ENCODE data around the gene FGGY. TPM values are rescaled to one million over a fixed set of nuclear protein-coding genes. Genes with fewer than 3 reads are reported as not detected.

The FGGY gene
- total RNA-seq, 1 experiment from 2014 or later: 4.7 TPM

DNA sequence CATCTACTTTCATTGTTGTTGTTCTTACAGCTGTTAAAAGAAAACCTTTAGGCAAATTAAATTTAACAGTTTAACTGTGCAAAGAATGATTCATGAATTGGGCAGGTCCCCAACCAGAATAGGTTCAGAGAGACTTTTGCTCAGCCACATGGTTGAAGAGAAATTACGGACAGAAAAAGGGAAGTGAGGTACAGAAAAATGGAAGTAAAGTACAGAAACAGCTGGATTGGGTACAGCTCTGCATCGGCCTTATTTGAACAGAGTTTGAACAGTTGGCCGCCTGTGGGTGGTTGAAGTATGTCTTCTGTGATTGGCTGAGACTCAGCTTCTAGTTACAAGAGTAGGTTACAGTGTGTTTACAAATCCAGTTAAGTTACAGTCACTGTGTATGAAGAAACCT lies 210.1 kb downstream of the FGGY start:
- Histone ChIP-seq H3K9ac (ENCODE audit: low read length) (no peak overlapping the region), H4K20me1 (ENCODE audit: insufficient read depth, low read depth, low read length) (no peaks in the 10 kb centered on the region), H3K36me3 (ENCODE audit: insufficient read depth, low read length) (no peaks in the 10 kb centered on the region), H3K4me3 (ENCODE audit: low read length) (no peak overlapping the region), H3K27ac (ENCODE audit: low read length) (no peak overlapping the region), H2AFZ (ENCODE audit: low read length) (no peak overlapping the region), H3K9me2 (replicated peaks; ENCODE audit: insufficient read depth, low read length) (no peaks in the 10 kb centered on the region), H3K9me3 (ENCODE audit: low read length) (no peaks in the 10 kb centered on the region), H3K4me1 (ENCODE audit: low read length) (no peaks in the 10 kb centered on the region), H3K79me2 (ENCODE audit: low read length) (no peaks in the 10 kb centered on the region), H3K4me2 (ENCODE audit: low read depth, low read length, poor library complexity, severe bottlenecking) (no peak overlapping the region), H3K27me3 (ENCODE audit: low read length) (no peaks in the 10 kb centered on the region)
- DNase-seq: peak; percentile 56

- H3K9me3 ChIP-seq (ENCODE audit: low read length): no peaks in the 10 kb centered on the region
- H3K9me2 ChIP-seq (replicated peaks; ENCODE audit: insufficient read depth, low read length): no peaks in the 10 kb centered on the region
- no peak for DNase-seq
- no peaks in the 10 kb centered on the region for H3K36me3 ChIP-seq (ENCODE audit: insufficient read depth, low read length)
- H3K4me3 ChIP-seq (ENCODE audit: low read length): no peak overlapping the region
- H3K9ac ChIP-seq (ENCODE audit: low read length): no peak overlapping the region
- H2AFZ ChIP-seq (ENCODE audit: low read length): no peak overlapping the region
- H3K79me2 ChIP-seq (ENCODE audit: low read length): no peaks in the 10 kb centered on the region
- H3K4me1 ChIP-seq (ENCODE audit: low read length): no peaks in the 10 kb centered on the region
- no peaks in the 10 kb centered on the region for H4K20me1 ChIP-seq (ENCODE audit: insufficient read depth, low read depth, low read length)
- no peaks in the 10 kb centered on the region for H3K27me3 ChIP-seq (ENCODE audit: low read length)
- no peak overlapping the region for H3K4me2 ChIP-seq (ENCODE audit: low read depth, low read length, poor library complexity, severe bottlenecking)
- H3K27ac ChIP-seq (ENCODE audit: low read length): no peak overlapping the region
These were observed 212.5 kb downstream of the FGGY start for GRCh38 chr1:59509341-59509875.

DNA sequence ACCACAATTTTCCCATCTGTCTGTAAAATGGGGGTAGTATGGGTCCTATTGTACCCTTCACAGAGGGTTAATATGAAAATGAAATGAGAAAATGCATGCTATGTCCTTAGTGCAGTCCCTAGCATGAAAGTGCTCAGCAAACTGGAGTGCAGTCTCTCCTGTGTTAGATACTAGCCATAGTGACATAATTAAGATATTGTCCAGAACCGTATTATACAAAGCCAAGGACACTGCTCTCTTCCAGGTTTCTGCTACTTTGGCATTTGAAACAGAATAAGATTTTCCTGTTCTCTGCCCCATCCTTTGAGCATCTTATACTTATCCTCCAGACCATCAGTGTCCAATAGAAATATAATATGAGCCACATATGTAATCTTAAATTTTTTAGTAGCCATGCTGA lies 213.4 kb downstream of the FGGY start:
- Histone ChIP-seq H3K9me2 (replicated peaks; ENCODE audit: insufficient read depth, low read length) (no peaks in the 10 kb centered on the region), H3K9me3 (ENCODE audit: low read length) (no peaks in the 10 kb centered on the region), H3K27ac (ENCODE audit: low read length) (no peak overlapping the region), H3K79me2 (ENCODE audit: low read length) (no peaks in the 10 kb centered on the region), H3K4me1 (ENCODE audit: low read length) (no peaks in the 10 kb centered on the region), H2AFZ (ENCODE audit: low read length) (no peak overlapping the region), H3K4me2 (ENCODE audit: low read depth, low read length, poor library complexity, severe bottlenecking) (no peak overlapping the region), H3K4me3 (ENCODE audit: low read length) (no peak overlapping the region), H3K9ac (ENCODE audit: low read length) (no peak overlapping the region), H3K27me3 (ENCODE audit: low read length) (no peaks in the 10 kb centered on the region), H3K36me3 (ENCODE audit: insufficient read depth, low read length) (no peaks in the 10 kb centered on the region), H4K20me1 (ENCODE audit: insufficient read depth, low read depth, low read length) (no peaks in the 10 kb centered on the region)
- DNase-seq: no peak

GRCh38 chr1:59511476-59512465 lies 214.9 kb downstream of the FGGY start:
- Histone ChIP-seq H3K4me2 (ENCODE audit: low read depth, low read length, poor library complexity, severe bottlenecking) (no peak overlapping the region), H3K4me3 (ENCODE audit: low read length) (no peak overlapping the region), H3K27ac (ENCODE audit: low read length) (no peak overlapping the region), H2AFZ (ENCODE audit: low read length) (no peak overlapping the region), H3K9ac (ENCODE audit: low read length) (no peak overlapping the region), H3K79me2 (ENCODE audit: low read length) (no peaks in the 10 kb centered on the region), H4K20me1 (ENCODE audit: insufficient read depth, low read depth, low read length) (no peaks in the 10 kb centered on the region), H3K27me3 (ENCODE audit: low read length) (no peaks in the 10 kb centered on the region), H3K36me3 (ENCODE audit: insufficient read depth, low read length) (no peaks in the 10 kb centered on the region), H3K9me3 (ENCODE audit: low read length) (no peaks in the 10 kb centered on the region), H3K9me2 (replicated peaks; ENCODE audit: insufficient read depth, low read length) (no peaks in the 10 kb centered on the region), H3K4me1 (ENCODE audit: low read length) (no peaks in the 10 kb centered on the region)
- DNase-seq: no peak

DNA sequence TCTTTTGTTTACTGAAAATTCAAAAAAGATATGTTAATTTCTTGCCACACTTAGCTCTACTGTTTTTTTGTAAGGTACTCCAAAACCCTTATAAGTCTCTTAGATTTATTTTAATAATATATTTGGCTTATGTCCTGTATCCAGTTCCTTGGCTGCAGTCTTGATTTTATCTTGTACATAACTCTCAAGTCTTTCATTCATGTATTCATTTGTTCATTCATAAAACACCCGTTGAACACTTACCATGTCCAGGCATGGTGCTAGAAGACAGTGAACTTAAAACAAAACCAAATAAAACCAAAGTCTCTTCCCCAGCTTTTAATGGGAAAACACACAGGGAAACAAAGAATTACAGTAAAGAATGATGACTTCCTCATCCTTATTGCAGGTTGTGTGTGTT lies 215.8 kb downstream of the FGGY start:
- Histone ChIP-seq H3K9me2 (replicated peaks; ENCODE audit: insufficient read depth, low read length) (no peaks in the 10 kb centered on the region), H2AFZ (ENCODE audit: low read length) (no peak overlapping the region), H3K27ac (ENCODE audit: low read length) (no peak overlapping the region), H3K4me2 (ENCODE audit: low read depth, low read length, poor library complexity, severe bottlenecking) (no peak overlapping the region), H3K9me3 (ENCODE audit: low read length) (no peaks in the 10 kb centered on the region), H3K36me3 (ENCODE audit: insufficient read depth, low read length) (no peaks in the 10 kb centered on the region), H3K4me1 (ENCODE audit: low read length) (no peaks in the 10 kb centered on the region), H3K4me3 (ENCODE audit: low read length) (no peak overlapping the region), H3K27me3 (ENCODE audit: low read length) (no peaks in the 10 kb centered on the region), H3K9ac (ENCODE audit: low read length) (no peak overlapping the region), H4K20me1 (ENCODE audit: insufficient read depth, low read depth, low read length) (no peaks in the 10 kb centered on the region), H3K79me2 (ENCODE audit: low read length) (no peaks in the 10 kb centered on the region)
- no peak for DNase-seq

- no peak for DNase-seq
- H2AFZ ChIP-seq (ENCODE audit: low read length): no peak overlapping the region
- H4K20me1 ChIP-seq (ENCODE audit: insufficient read depth, low read depth, low read length): no peaks in the 10 kb centered on the region
- no peak overlapping the region for H3K4me3 ChIP-seq (ENCODE audit: low read length)
- H3K27ac ChIP-seq (ENCODE audit: low read length): no peak overlapping the region
- no peaks in the 10 kb centered on the region for H3K9me2 ChIP-seq (replicated peaks; ENCODE audit: insufficient read depth, low read length)
- H3K9ac ChIP-seq (ENCODE audit: low read length): no peak overlapping the region
- no peaks in the 10 kb centered on the region for H3K27me3 ChIP-seq (ENCODE audit: low read length)
- H3K4me1 ChIP-seq (ENCODE audit: low read length): no peaks in the 10 kb centered on the region
- H3K4me2 ChIP-seq (ENCODE audit: low read depth, low read length, poor library complexity, severe bottlenecking): no peak overlapping the region
- no peaks in the 10 kb centered on the region for H3K79me2 ChIP-seq (ENCODE audit: low read length)
- no peaks in the 10 kb centered on the region for H3K9me3 ChIP-seq (ENCODE audit: low read length)
- no peaks in the 10 kb centered on the region for H3K36me3 ChIP-seq (ENCODE audit: insufficient read depth, low read length)
These were observed 217.4 kb downstream of the FGGY start for GRCh38 chr1:59514061-59514909.

DNA sequence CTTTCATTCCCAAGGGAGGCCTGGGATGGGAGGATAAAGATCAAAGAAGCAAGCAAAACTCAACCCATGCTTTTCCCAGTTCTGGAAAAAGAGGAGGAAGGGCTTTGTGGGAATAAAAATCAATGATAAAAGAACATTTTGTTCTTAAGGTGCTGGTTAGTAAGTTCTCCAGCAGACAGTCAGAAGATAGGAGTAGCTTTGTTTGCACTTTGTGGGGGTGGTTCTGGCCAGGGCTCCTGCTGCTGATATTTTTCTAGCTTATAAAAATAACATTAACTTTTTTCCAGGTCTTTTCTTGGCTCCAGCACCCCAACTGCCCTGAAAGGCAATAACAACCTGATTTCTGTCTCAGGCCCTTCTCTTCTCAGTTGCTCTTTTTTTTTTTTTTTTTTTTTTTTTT lies 220.0 kb downstream of the FGGY start:
- H2AFZ ChIP-seq (ENCODE audit: low read length): no peak overlapping the region
- no peaks in the 10 kb centered on the region; the same call in 1 of the 2 replicates for H3K9me2 ChIP-seq (replicated peaks; ENCODE audit: insufficient read depth, low read length)
- H3K36me3 ChIP-seq (ENCODE audit: insufficient read depth, low read length): no peaks in the 10 kb centered on the region
- no peak for DNase-seq
- H3K9me3 ChIP-seq (ENCODE audit: low read length): no peaks in the 10 kb centered on the region
- no peak overlapping the region for H3K27ac ChIP-seq (ENCODE audit: low read length)
- no peak overlapping the region for H3K4me3 ChIP-seq (ENCODE audit: low read length)
- no peaks in the 10 kb centered on the region for H4K20me1 ChIP-seq (ENCODE audit: insufficient read depth, low read depth, low read length)
- no peak overlapping the region for H3K9ac ChIP-seq (ENCODE audit: low read length)
- H3K27me3 ChIP-seq (ENCODE audit: low read length): no peaks in the 10 kb centered on the region
- H3K79me2 ChIP-seq (ENCODE audit: low read length): no peaks in the 10 kb centered on the region
- no peak overlapping the region for H3K4me2 ChIP-seq (ENCODE audit: low read depth, low read length, poor library complexity, severe bottlenecking)
- H3K4me1 ChIP-seq (ENCODE audit: low read length): no peaks in the 10 kb centered on the region

GRCh38 chr1:59520194-59520593 lies 223.3 kb downstream of the FGGY start:
- H3K9me2 ChIP-seq (replicated peaks; ENCODE audit: insufficient read depth, low read length): no peaks in the 10 kb centered on the region; the same call in 1 of the 2 replicates
- DNase-seq: no peak
- H3K79me2 ChIP-seq (ENCODE audit: low read length): no peaks in the 10 kb centered on the region
- no peaks in the 10 kb centered on the region for H4K20me1 ChIP-seq (ENCODE audit: insufficient read depth, low read depth, low read length)
- H2AFZ ChIP-seq (ENCODE audit: low read length): no peak overlapping the region
- no peaks in the 10 kb centered on the region for H3K36me3 ChIP-seq (ENCODE audit: insufficient read depth, low read length)
- no peak overlapping the region for H3K27ac ChIP-seq (ENCODE audit: low read length)
- no peak overlapping the region for H3K4me2 ChIP-seq (ENCODE audit: low read depth, low read length, poor library complexity, severe bottlenecking)
- no peak overlapping the region for H3K4me3 ChIP-seq (ENCODE audit: low read length)
- H3K27me3 ChIP-seq (ENCODE audit: low read length): no peaks in the 10 kb centered on the region
- no peak overlapping the region for H3K9ac ChIP-seq (ENCODE audit: low read length)
- H3K4me1 ChIP-seq (ENCODE audit: low read length): no peaks in the 10 kb centered on the region
- no peaks in the 10 kb centered on the region for H3K9me3 ChIP-seq (ENCODE audit: low read length)
